CD14-positive monocyte (primary cell): Measurements from ENCODE around the gene CGB7. TPM values are rescaled to one million over a fixed set of nuclear protein-coding genes. Genes with fewer than 3 reads are reported as not detected.

Source experiments
- DNase-seq, 3 donors: peaks; one replicate each; pipeline ENCODE4 v3.0.0-alpha.2; 2011 to 2022
- H2AFZ ChIP-seq: 2 replicates; pipeline ENCODE4 v1.6.0; 2012; ENCODE audit warnings: mild to moderate bottlenecking, low read depth, low read length, inconsistent platforms; ENCODE audit not compliant: insufficient read depth, poor library complexity, severe bottlenecking
- H3K27ac ChIP-seq, 2 donors: 1 replicate in 1 of 2; 2 replicates in 1 of 2; pipeline ENCODE4 v1.5.1; 2012 to 2013; ENCODE audit warnings: low read length in 2 of 2, control low read depth in 1 of 2, inconsistent platforms in 1 of 2, low read depth in 1 of 2, mild to moderate bottlenecking in 1 of 2
- H3K27me3 ChIP-seq, 2 donors: one replicate each; pipeline versions ENCODE4 v1.6.0 to v1.6.1; 2011 to 2013; ENCODE audit warnings: low read length in 2 of 2; ENCODE audit not compliant: control insufficient read depth in 2 of 2, insufficient read depth in 2 of 2
- H3K36me3 ChIP-seq, 2 donors: replicated peaks in 1 of 2; 1 replicate in 1 of 2; 2 replicates in 1 of 2; pipeline versions ENCODE4 v1.5.1 to v1.6.1; 2012 to 2013; ENCODE audit warnings: low read length in 2 of 2, control low read depth in 1 of 2, inconsistent platforms in 1 of 2, mild to moderate bottlenecking in 1 of 2; ENCODE audit not compliant: insufficient read depth in 2 of 2, control insufficient read depth in 1 of 2
- H3K4me1 ChIP-seq, 2 donors: 1 replicate in 1 of 2; 2 replicates in 1 of 2; pipeline versions ENCODE4 v1.5.1 to v1.6.1; 2012 to 2013; ENCODE audit warnings: low read length in 2 of 2, control low read depth in 1 of 2, inconsistent platforms in 1 of 2, mild to moderate bottlenecking in 1 of 2, moderate library complexity in 1 of 2; ENCODE audit not compliant: insufficient read depth in 2 of 2, control insufficient read depth in 1 of 2
- H3K4me2 ChIP-seq: replicated peaks from 2 replicates; pipeline ENCODE3; 2012; ENCODE audit warnings: low read length, moderate library complexity, mild to moderate bottlenecking; ENCODE audit not compliant: poor library complexity, severe bottlenecking; ENCODE audit errors: extremely low read depth
- H3K4me3 ChIP-seq, 3 experiments: fragments of 200-600 bp in 1 of 3; sonication (generic) in 1 of 3; replicated peaks in 1 of 3; 1 replicate in 2 of 3; 2 replicates in 1 of 3; pipeline ENCODE4 v1.5.1; 2011 to 2013; ENCODE audit warnings: low read length in 3 of 3, mild to moderate bottlenecking in 3 of 3, control low read depth in 2 of 3, low read depth in 2 of 3, inconsistent platforms in 1 of 3, moderate library complexity in 1 of 3
- H3K79me2 ChIP-seq: 2 replicates; pipeline ENCODE4 v1.6.0; 2012; ENCODE audit warnings: mild to moderate bottlenecking, control low read depth, inconsistent platforms, low read length, moderate library complexity; ENCODE audit not compliant: insufficient read depth
- H3K9ac ChIP-seq: 2 replicates; pipeline ENCODE4 v1.6.0; 2017; ENCODE audit warnings: low read length, mild to moderate bottlenecking; ENCODE audit not compliant: insufficient read depth, poor library complexity, severe bottlenecking
- H3K9me3 ChIP-seq, 2 donors: replicated peaks in 1 of 2; 1 replicate in 1 of 2; 2 replicates in 1 of 2; pipeline versions ENCODE4 v1.5.1 to v1.6.1; 2012 to 2013; ENCODE audit warnings: low read length in 2 of 2, control low read depth in 1 of 2; ENCODE audit not compliant: control insufficient read depth in 1 of 2, insufficient read depth in 1 of 2
- H4K20me1 ChIP-seq: 2 replicates; pipeline ENCODE4 v1.6.0; 2012; ENCODE audit warnings: mild to moderate bottlenecking, low read length, control low read depth, moderate library complexity; ENCODE audit not compliant: insufficient read depth
- H3K27ac Mint-ChIP-seq, 7 donors: one replicate each; pipeline ENCODE4 v1.8.0; 2020; ENCODE audit warnings: mild to moderate bottlenecking in 7 of 7, mixed read lengths in 7 of 7, moderate library complexity in 6 of 7, inconsistent platforms in 2 of 7
- H3K27me3 Mint-ChIP-seq, 3 donors: one replicate each; pipeline ENCODE4 v1.8.0; 2021 to 2022; ENCODE audit warnings: low read depth in 3 of 3, mild to moderate bottlenecking in 3 of 3, mixed read lengths in 3 of 3, moderate library complexity in 3 of 3, inconsistent platforms in 1 of 3
- H3K36me3 Mint-ChIP-seq, 2 donors: one replicate each; pipeline ENCODE4 v1.8.0; 2020; ENCODE audit warnings: mixed read lengths in 2 of 2, inconsistent platforms in 1 of 2, mild to moderate bottlenecking in 1 of 2
- H3K4me1 Mint-ChIP-seq: one replicate; pipeline ENCODE4 v1.8.0; 2020; ENCODE audit warnings: mild to moderate bottlenecking, mixed read lengths
- H3K4me3 Mint-ChIP-seq, 2 donors: one replicate each; pipeline ENCODE4 v1.8.0; 2020; ENCODE audit warnings: mild to moderate bottlenecking in 2 of 2, mixed read lengths in 2 of 2, moderate library complexity in 1 of 2
- H3K9me3 Mint-ChIP-seq, 7 donors: one replicate each; pipeline ENCODE4 v1.8.0; 2020 to 2022; ENCODE audit warnings: mixed read lengths in 7 of 7, mild to moderate bottlenecking in 6 of 7, moderate library complexity in 6 of 7, inconsistent platforms in 2 of 7
- WGBS: methylation state at CpG from one replicate; pipeline ENCODE4 v1.1.5; 2013; ENCODE audit warnings: missing lambda C conversion rate; ENCODE audit not compliant: insufficient coverage; 5-methylcytosine and 5-hydroxymethylcytosine counted together
- intact Hi-C, 2 donors: fragments of 100-400 bp; cut with micrococcal nuclease; formaldehyde crosslinking; loops; one replicate each; pipeline versions ENCODE4 v1.15.0 to v1.15.1; 2023
- polyA plus RNA-seq, 3 donors: library from polyadenylated mRNA; depleted of rRNA in 1 of 3; unstranded in 2 of 3; stranded (reverse) in 1 of 3; fragments of 300-500 nt in 2 of 3; fragments of >200 nt in 1 of 3; fragmentation: Illumina TruSeq in 2 of 3; gene quantifications; 1 replicate in 2 of 3; 2 replicates in 1 of 3; pipeline ENCODE4 v1.2.3, GENCODE V29; 2012 to 2021
- TF ChIP-seq, protein P1 (sequence below): fragments of 200-600 bp; IDR thresholded peaks from one replicate; pipeline ENCODE4 v1.8.0; 2022; ENCODE audit warnings: antibody characterized with exemption, mild to moderate bottlenecking

CGB7 gene
- polyA plus RNA-seq, 3 donors: not detected

DNA sequence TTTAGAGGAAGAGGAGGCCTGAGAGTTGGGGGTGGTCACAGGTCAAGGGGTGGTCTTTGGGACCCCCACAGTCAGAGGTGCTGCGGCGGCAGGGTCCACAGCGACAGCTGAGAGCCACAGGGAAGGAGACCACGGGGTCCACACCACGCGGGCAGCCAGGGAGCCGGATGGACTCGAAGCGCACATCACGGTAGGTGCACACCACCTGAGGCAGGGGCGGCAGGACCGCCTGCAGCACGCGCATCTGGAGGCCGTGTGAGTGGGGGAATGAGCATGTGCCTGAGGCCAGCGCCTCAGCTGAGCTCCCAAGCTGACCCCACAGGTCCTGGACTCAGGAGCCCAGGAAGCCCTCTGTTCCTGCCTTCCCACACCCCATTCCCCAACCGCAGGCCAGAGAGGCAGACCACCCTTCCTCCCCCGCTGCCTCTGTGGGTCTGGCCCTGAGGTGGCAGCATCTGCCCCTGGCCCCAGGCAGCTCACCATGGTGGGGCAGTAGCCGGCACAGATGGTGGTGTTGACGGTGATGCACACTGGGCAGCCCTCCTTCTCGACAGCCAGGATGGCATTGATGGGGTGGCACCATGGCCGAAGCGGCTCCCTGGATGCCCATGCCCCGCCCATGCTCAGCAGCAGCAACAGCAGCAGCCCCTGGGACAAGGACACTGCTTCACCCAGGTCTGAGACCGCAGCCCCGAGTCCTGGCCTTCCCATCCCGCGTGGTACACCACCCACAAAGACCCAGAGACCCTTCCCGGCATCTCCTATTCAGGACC, 41.3 kb downstream of the CGB7 start:
- WGBS: 98% methylated on average over 14 of the region's 29 CpGs
- Mint-ChIP-seq H3K4me3 (no peak overlapping the region), H3K9me3 (peaks cover 0 to 10% (median 5%) of the 10 kb centered on the region in 7 donors), H3K36me3 (peaks cover 43 to 58% of the 10 kb centered on the region in 2 donors), H3K27ac (no peak overlapping the region), H3K27me3 (peaks cover 28 to 43% (median 42%) of the 10 kb centered on the region in 3 donors), H3K4me1 (peaks cover 26% of the 10 kb centered on the region)
- H3K4me2 ChIP-seq: no peak overlapping the region
- H3K4me1 ChIP-seq: peaks cover 24 to 29% of the 10 kb centered on the region in 2 donors
- peaks cover 36 to 40% of the 10 kb centered on the region in 2 donors for H3K36me3 ChIP-seq
- no peaks in the 10 kb centered on the region for H4K20me1 ChIP-seq
- H3K79me2 ChIP-seq: no peaks in the 10 kb centered on the region
- TF ChIP-seq, protein P1, sequence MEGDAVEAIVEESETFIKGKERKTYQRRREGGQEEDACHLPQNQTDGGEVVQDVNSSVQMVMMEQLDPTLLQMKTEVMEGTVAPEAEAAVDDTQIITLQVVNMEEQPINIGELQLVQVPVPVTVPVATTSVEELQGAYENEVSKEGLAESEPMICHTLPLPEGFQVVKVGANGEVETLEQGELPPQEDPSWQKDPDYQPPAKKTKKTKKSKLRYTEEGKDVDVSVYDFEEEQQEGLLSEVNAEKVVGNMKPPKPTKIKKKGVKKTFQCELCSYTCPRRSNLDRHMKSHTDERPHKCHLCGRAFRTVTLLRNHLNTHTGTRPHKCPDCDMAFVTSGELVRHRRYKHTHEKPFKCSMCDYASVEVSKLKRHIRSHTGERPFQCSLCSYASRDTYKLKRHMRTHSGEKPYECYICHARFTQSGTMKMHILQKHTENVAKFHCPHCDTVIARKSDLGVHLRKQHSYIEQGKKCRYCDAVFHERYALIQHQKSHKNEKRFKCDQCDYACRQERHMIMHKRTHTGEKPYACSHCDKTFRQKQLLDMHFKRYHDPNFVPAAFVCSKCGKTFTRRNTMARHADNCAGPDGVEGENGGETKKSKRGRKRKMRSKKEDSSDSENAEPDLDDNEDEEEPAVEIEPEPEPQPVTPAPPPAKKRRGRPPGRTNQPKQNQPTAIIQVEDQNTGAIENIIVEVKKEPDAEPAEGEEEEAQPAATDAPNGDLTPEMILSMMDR: no peak
- H3K27ac ChIP-seq: no peak overlapping the region
- no peak overlapping the region for H3K4me3 ChIP-seq
- no peaks in the 10 kb centered on the region for H3K9me3 ChIP-seq
- H2AFZ ChIP-seq: no peak overlapping the region
- intact Hi-C loops: no loop called here
- peaks cover 14 to 43% of the 10 kb centered on the region in 2 donors for H3K27me3 ChIP-seq
- DNase-seq: no peak
- H3K9ac ChIP-seq: no peak overlapping the region

DNA sequence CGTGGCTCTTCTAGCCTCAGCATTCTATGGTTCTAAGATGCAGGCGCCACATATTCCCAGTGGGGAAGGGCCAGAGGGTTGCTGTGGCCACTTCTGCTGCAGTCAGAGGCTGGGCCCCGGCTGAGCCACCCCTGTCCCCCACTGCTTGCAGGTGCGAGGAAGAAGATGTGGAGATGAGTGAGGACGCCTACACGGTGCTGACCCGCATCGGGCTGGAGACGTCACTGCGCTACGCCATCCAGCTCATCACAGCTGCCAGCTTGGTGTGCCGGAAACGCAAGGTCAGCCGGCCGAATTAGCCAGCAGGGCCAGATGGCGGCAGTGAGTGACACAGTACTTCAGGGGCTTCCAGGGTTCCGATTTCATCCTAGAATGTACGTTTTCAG, 42.7 kb downstream of the CGB7 start:
- Mint-ChIP-seq H3K9me3 (peaks cover 0 to 8% (median 5%) of the 10 kb centered on the region in 7 donors), H3K27ac (no peak overlapping the region)

More for the DNA sequence above, 42.7 kb downstream of the CGB7 start:
- no peak for DNase-seq
- peaks cover 24 to 28% of the 10 kb centered on the region in 2 donors for H3K4me1 ChIP-seq
- no peaks in the 10 kb centered on the region for H3K9me3 ChIP-seq
- H2AFZ ChIP-seq: no peak overlapping the region
- no peak overlapping the region for H3K27ac ChIP-seq
- WGBS: 89% methylated on average over 18 of the region's 18 CpGs
- Mint-ChIP-seq H3K4me1 (peaks cover 22% of the 10 kb centered on the region), H3K36me3 (peaks cover 53 to 72% of the 10 kb centered on the region in 2 donors), H3K27me3 (peaks cover 16 to 29% (median 28%) of the 10 kb centered on the region in 3 donors), H3K4me3 (no peak overlapping the region)
- H3K27me3 ChIP-seq: peaks cover 9 to 29% of the 10 kb centered on the region in 2 donors
- intact Hi-C loops: no loop called here
- H3K4me2 ChIP-seq: no peak overlapping the region
- TF ChIP-seq, protein P1: no peak
- H3K9ac ChIP-seq: no peak overlapping the region
- no peak overlapping the region for H3K4me3 ChIP-seq
- no peaks in the 10 kb centered on the region for H4K20me1 ChIP-seq
- no peaks in the 10 kb centered on the region for H3K79me2 ChIP-seq
- H3K36me3 ChIP-seq: peaks cover 48 to 54% of the 10 kb centered on the region in 2 donors
